ENCODE results near the gene CAVIN3.

GRCh38 chr11:6270584-6271246 lies 49.6 kb downstream of the CAVIN3 start:
- TF ChIP-seq CEBPB (IDR thresholded peaks at IDR 0.05; ENCODE audit: low read depth) (no peak), YY1 (IDR thresholded peaks at IDR 0.05; ENCODE audit: extremely low read depth, insufficient replicate concordance, low read depth, low read length) (no peak), ZBTB33 (IDR thresholded peaks at IDR 0.05; ENCODE audit: extremely low read depth, insufficient replicate concordance, low read length) (no peak), EZH2 (IDR thresholded peaks at IDR 0.05) (no peak)
- TF ChIP-seq, protein P1, sequence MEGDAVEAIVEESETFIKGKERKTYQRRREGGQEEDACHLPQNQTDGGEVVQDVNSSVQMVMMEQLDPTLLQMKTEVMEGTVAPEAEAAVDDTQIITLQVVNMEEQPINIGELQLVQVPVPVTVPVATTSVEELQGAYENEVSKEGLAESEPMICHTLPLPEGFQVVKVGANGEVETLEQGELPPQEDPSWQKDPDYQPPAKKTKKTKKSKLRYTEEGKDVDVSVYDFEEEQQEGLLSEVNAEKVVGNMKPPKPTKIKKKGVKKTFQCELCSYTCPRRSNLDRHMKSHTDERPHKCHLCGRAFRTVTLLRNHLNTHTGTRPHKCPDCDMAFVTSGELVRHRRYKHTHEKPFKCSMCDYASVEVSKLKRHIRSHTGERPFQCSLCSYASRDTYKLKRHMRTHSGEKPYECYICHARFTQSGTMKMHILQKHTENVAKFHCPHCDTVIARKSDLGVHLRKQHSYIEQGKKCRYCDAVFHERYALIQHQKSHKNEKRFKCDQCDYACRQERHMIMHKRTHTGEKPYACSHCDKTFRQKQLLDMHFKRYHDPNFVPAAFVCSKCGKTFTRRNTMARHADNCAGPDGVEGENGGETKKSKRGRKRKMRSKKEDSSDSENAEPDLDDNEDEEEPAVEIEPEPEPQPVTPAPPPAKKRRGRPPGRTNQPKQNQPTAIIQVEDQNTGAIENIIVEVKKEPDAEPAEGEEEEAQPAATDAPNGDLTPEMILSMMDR (IDR thresholded peaks at IDR 0.05 in 2 of 3, conservative IDR thresholded peaks at IDR 0.05 in 1 of 3; ENCODE audit: borderline replicate concordance in 1 of 3, insufficient read depth in 1 of 3, low read depth in 2 of 3, low read length in 2 of 3) = no peak

Data from HCT116 (cell line).